GM21786 (cell line): ENCODE results near the gene FAM13A.
"Not testable (repeated sequence)": the region's sequence is repeated elsewhere in the genome, so short reads cannot be mapped to it uniquely, and the experiment has no call there.

Experiments used
- ATAC-seq: cut with Tn5 transposase; IDR thresholded peaks from one replicate; pipeline ENCODE4 v1.9.1; 2021; ENCODE audit not compliant: unreplicated experiment

Gene FAM13A

DNA sequence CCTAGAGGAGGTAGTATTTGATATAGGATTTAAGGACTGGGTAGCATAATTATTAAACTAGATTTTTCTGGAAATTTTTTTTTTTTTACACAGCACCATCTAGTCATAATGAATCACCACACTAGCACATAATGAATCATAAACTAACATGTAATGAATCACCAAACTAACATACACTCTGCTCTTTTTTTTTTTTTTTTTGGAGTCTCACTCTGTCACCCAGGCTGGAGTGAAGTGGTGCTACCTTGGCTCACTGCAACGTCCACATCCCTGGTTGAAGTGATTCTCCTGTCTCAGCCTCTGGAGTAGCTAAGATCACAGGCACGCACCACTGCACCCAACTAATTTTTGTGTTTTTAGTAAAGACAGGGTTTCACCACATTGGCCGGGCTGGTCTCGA, 92.5 kb downstream of the FAM13A start:
- ATAC-seq: peak; percentile 75

DNA sequence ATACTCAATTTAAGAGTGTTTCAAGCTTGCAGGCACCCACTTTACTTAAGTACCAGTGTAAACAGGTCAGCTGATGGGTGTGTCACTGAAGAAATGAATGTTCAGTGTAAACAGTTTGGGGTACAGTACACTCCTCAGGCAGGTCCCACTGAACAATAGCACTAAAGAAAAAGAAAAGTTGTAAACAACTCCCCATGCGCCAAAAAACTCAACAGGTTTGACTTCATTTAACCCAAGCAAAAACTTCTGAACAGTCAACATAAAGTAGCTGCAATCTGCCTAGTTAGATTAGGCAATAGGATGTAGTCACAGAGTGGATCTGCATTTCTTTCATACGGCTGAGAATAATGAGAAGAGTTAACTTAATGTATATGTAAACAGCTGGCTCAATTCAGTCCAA, 93.2 kb downstream of the FAM13A start:
- peak; percentile 9 for ATAC-seq

DNA sequence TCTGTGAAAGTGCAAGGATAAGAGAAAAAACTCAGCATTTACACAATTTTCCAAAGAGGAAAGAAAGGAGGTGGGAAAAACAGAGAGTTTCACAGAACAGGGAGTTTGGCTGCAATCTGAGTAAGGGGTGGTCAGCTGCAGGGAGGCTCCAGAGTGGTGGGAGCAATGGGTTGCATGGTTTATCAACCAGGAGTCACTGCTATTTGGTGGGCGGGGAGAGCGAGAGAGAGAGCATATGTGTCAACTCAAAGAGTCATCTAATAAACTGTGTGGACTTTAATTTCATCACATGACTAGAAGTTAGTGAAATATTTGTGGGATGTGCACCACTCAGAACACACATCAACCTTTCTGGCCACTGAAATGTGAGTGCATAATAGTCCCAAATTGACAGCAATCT, 94.6 kb downstream of the FAM13A start:
- ATAC-seq: no peak

DNA sequence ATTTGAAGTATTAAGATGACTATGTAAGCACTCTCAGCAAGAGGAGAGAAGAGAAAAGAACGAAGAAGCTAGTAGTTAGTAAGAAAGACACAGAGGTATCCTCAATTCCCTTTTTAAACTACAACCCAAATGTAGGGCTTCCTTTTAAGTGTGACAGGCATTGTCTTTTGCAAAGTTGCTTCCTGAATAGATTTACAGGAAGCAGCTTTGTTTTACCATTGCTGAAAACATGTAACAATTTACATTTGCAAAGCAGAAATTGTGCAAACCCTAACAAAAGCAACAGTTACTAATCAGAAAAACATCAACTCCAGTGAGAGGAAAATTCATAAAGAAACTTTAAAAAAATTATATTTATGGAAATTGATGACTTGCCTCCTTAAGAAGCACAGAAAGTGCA, 96.4 kb downstream of the FAM13A start:
- ATAC-seq: no peak

DNA sequence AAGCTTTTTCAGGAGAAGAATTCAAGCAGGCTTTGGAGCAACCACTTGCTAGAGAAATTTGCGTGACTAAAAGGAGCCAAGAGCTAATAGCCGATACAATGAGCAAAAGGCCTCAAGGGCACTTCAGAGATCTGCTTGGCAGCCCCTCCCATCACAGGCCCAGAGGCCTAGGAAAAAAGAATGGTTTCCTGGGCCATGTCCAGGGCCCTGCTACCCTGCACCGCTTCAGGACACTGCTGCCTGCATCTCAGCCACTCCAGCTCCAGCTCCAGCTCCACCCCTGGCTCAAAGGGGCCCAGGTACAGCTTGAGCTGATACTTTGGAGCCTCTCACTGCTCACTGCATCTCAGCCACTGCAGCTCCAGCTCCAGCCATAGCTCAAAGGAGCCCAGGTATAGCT, 98.9 kb downstream of the FAM13A start:
- no peak for ATAC-seq

DNA sequence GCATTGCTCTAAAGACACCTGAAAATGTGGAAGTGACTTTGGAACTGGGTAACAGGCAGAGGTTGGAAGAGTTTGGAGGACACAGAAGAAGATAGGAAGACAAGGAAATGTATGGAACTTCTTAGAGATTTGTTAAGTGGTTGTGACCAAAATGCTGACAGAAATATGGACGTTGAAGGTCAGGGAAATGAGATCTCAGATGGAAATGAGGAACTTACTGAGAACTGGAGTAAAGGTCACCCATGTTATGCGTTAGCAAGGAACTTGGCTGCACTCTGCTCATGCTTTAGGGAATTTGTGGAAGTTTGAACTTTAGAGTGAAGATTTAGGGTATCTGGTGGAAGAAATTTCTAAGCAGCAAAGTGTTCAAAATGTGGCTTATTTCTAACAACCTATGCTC, 99.4 kb downstream of the FAM13A start:
- no peak for ATAC-seq

DNA sequence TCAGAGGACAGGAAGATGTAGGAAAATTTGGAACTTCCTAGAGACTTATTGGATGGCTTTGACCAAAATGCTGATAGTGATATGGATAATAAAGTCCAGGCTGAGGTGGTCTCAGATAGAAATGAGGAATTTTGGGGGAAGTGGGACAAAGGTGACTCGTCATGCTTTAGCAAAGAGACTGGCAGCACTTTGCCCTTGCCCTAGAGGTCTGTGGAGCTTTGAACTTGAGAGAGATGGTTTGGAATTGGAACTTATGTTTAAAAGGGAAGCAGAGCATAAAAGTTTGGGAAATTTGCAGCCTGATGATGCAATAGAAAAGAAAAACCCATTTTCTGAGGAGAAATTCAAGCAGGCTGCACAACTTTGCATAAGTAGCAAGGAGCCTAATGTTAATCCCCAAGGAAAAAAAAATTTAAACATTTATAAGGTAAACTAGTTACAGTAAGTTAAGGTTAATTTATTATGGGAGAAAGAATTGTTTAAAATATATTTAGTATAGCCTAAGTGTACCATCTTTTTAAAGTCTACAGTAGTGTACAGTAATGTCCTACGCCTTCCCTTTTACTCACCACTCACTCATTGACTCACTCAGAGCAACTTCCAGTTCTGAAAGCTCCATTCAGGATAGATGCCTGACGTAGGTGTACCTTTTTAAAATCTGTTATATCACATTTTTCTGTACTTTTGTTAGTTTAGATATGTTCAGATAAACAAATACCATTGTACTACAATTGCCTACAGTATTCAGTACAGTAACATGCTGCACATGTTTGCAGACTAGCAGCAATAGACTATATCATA, 101.2 kb downstream of the FAM13A start:
- ATAC-seq: no peak

DNA sequence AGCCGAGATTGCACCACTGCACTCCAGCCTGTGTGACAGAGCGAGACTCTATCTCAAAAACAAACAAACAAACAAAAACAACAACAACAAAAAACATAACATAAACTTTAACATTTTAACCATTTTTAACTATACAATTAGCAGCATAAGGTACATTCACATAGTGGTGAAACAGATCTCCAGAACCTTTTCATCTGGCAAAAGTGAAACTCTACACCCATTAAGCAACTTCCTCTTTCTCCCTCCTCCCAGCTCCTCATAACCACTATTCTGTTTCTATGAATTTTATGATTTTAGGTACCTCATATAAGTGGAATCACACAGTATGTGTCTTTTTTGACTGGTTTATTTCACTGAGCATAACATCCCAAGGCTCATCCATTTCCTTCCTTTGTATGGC, 103.6 kb downstream of the FAM13A start:
- ATAC-seq: peak; percentile 84

DNA sequence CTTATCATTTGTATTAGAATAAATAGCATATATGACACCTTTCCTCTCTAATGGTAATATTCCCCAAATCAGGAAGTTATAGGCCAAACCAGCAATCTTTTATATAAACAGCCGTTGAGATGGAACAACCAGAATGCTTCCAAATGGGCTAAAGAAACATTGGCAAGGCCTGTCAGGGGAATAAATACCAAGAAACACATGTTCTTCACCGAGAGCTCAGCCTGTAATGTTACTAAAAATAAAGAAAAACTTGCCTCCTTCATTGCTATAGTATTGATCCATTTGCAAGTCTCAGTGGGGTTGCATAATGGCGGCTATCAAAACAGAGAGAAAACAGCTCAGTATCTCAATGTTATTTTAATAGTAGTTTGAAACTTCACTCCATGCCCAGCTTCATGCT, 104.9 kb downstream of the FAM13A start:
- ATAC-seq: no peak

DNA sequence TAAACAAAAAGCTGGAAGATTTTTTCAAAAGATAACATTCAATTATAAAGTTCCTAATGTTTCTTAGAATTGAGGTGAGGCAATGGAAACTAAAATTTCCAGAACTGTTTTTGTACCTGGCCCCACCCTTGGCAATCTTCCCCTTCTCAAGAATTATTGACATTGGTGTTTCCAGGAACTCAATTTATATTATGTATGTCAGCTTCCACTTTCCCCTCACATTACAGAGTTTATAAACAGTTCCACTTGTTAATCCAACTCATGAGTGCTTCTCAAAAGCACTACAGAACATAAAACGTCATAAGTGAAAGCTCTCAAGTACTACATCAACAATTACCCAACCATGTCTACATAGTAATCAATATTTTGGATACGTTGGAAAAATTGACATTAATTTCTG, 107.4 kb downstream of the FAM13A start:
- ATAC-seq: no peak

DNA sequence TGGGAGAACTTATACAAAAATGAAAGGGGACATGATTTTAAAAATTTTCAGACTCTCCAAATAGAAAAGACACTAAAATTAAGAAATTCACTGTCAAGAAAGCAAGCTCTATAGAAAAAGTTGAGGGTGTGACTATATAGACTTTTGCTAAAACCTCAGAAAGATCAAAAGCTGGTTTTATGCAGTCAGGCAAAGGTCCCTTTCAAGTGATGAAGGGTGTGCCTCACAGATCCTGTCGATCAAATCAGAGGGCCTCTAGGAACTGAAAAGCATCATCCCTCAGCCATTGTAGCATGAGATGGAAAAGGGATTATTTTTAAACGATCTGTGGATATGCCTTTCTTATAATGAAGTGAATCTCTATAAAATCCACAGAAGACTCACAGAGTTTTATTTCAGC, 116.5 kb downstream of the FAM13A start:
- no peak for ATAC-seq

DNA sequence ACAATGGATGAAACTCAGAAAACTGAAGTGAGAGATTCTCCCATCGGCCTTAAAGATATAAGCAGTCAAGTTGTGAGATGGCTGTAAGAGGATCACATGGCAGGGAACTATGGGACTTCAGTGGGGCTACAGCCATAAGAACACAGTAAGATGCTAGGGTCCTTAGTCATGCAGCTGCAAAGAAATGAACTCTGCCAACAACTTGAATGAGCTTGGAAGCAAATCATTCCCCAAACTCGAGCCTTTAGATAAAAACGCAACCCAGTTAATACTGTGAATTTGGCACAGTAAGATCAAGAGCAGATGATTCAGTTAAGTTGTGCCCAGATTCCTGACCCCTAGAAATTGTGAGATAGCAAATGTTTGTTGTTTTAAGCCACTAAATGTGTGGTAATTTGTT, 117.3 kb downstream of the FAM13A start:
- ATAC-seq: no peak

DNA sequence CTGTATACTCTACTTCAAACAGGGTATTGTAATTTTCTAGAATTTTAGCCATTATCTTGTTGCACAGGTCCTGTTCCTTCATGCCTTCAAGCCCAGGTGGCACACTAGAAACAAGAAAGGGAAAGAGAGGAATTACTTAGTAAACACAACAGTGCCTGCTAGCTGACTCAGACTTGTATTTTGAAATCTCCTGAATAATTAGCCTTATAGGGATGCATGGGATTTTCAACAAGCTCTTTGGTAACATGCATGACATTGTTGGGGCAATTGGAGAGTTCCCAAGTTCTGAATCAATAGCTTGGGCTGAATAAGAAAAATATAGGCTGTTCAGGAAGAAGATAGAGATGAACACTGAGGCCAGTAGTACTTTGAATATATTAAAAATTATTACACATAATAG, 118.8 kb downstream of the FAM13A start:
- ATAC-seq: no peak

DNA sequence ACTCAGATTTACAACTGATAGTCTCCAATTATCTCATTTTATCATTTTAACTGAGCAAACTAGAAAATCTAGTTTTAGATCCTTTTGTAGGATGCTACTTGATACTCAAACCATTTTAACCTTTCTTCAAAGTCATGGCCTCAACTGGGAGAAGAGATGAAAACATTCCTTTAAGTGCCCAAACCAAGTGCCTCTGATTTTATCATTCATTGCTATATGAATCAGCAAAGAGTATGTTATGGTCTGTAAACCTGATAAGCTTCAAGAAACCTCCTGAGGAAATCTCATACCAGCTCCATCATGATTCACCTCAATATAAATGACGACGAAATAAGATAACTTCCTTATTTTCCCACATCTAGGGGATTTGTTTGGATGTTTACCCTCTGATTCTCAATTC, 119.9 kb downstream of the FAM13A start:
- ATAC-seq: no peak

DNA sequence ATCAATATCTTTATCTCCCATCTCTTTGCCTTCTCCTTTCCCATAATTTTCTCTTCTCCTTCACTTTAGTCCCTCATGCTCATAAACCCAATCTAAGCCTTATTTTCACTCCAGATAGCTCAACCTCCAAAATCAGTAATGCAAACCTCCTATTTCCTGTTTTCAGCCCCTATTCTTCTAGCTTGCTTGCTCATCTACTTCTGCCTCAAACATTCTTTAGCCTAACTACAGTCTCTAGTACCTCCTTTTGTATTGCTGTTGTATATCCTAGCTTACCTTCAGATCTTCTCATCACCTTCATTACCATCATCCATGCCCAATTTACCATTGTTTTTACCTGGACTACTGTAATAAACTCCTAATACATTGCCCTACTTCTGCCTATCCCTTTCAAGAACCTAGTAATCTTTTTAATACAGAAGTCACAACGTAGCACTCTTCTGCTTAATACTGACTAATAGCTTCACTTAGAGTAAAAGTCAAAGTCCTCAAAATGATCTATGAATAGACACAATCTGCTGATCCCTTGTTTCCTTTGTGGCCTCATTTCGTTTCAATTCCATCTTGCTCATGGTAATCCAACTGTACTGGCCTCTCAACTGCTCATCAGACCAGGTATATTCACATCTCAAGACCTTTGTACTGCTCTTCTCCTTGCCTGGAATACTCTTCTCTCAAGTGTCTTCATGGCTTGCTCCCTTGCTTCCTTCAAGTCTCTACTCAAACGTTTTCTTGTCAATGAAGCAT, 123.4 kb downstream of the FAM13A start:
- ATAC-seq: no peak

DNA sequence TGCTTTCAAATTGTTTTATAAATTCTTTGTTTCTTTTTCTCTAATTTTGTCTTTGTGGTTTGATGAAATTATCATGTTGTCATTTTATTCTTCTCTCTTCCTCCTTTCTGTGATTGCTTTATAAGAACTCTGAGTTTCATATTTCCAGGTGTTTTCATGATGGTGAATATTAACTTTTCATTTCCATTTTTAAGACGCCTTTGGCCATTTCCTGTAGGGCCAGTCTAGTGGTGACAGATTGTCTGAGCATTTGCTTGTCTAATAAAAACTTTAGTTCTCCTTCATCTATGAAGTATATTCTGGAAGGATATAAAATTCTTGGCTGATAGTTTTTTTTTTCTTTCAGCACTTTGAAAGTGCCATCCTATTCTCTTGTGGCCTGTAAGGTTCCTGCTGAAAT, 128.1 kb downstream of the FAM13A start:
- ATAC-seq: no peak

DNA sequence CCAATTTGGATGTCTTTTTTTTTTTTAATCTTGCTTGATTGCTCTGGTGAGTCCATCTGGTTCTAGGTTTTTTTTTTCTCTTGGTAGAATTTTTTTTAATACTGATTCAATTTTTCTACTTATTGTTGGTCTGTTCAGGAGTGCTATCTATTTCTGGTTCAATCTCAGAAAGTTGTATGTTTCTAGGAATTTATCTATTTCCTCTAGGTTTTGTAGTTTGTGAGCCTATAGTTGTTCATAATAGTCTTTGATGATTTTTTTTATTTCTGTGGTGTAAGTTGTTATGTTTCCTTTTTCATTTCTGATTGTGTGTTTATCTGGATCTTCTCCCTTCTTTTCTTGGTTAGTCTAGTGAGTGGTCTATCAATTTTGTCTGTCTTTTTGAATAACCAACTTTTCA, 129.6 kb downstream of the FAM13A start:
- ATAC-seq: no peak

DNA sequence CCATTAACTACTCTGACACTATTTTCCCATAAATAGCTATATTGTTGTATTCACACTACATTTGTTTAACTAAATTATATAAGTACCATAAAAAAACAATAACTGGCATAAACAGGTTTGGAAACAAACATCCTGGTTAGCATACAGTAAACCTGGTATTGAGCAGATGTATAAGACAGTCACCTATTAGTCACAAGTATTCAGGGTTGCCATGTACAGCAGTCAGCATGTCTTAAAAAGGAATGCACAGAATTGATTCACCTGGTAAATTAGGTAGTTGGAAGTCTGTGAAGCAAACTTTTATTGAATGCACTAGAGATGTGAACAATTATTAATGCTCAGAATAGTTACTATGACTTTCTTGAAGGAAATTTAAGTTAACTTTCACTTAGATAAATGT, 137.9 kb downstream of the FAM13A start:
- ATAC-seq: no peak

DNA sequence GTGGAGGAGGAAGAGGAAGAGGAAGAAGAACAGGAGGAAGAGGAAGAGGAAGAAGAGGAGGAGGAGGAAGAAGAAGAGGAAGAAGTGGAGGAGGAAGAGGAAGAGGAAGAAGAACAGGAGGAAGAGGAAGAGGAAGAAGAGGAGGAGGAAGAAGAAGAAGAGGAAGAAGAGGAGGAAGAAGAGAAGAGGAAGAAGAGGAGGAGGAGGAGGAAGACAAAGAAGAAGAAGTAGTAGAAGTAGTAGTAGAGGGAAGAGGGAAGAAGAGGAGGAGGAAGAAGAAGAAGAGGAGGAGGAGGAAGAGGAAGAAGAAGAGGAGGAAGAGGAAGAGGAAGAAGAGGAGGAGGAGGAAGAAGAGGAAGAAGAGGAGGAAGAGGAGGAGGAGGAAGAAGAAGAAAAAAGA, 143.8 kb downstream of the FAM13A start:
- ATAC-seq: not testable (repeated sequence)

DNA sequence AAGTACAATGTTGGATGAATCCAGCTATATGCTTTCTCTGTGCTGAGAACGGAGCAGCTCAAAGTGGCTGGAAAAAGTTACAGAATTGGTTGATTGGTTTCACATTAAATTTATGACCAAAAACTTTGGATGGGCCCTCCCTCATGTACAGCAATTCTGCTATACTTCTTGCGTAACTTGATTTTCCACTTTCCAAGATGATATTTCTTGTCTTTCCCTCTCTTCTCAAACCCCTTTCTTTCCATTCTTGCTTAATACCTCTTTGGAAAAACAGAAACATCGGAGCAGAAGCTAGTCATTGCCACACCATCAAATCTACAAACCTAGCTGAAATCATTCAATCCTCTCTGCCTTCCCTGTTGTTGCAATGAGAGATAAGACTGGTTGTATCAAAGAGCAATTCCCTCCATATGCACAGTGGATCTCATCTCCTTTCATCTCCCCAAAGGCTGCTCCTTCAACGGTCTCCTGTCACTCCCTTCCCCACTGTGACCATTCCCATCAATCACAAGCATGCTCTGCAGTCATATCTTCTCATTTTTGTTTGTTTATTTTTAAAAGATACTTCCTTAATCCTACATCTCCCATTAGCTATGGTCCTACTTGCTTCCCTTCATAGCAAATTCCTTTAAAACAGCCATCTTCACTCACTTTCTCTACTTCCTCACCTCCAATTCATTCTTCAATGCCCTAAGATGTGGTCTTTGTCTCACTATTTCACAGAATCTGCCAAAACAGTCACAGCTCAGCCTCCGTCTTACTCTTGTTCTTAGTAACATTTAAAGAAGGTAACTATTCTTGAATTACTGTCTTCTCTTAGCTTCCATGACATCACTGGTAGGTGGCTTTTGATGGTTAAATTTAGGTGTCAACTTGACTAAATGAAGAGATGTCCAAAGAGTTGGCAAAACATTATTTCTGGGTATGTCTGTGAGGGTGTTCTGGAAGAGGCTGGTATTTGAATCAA, 145.5 kb downstream of the FAM13A start:
- no peak for ATAC-seq

DNA sequence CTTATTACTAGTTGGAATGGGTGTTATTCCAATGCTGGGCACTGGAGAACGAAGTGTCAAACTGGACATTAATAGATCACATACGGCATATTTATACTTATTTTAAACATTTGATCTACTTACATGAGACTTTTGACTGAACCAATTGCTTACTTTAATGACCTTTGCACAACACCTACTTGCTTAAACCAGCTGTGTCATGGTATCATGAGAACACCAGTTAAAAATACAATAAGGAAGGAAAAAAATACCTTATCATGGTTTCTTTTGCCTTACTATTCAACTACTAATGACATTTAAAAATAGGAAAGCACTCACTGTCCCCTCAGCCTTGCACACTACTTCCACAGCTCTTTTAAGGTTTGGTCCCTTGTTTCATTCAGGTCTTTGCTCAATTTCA, 146.9 kb downstream of the FAM13A start:
- no peak for ATAC-seq
